ENCODE results near the gene PPP3R1.
"Not testable (repeated sequence)": the region's sequence is repeated elsewhere in the genome, so short reads cannot be mapped to it uniquely, and the experiment has no call there.

The PPP3R1 gene

GRCh38 chr2:68185541-68186164 is 66.7 kb downstream of the PPP3R1 start:
- DNase-seq, result peak; percentile 62

GRCh38 chr2:68182902-68183301 is 69.4 kb downstream of the PPP3R1 start:
- no peak for DNase-seq

GRCh38 chr2:68178954-68179627 is 73.2 kb downstream of the PPP3R1 start:
- DNase-seq, result no peak

- DNase-seq, result no peak
Observed at GRCh38 chr2:68178432-68178831, 73.9 kb downstream of the PPP3R1 start.

- DNase-seq, result no peak
Observed at GRCh38 chr2:68177541-68177940, 74.8 kb downstream of the PPP3R1 start.

- no peak for DNase-seq
Observed at GRCh38 chr2:68176657-68177056, 75.7 kb downstream of the PPP3R1 start.

- not testable (repeated sequence) for DNase-seq
Observed at GRCh38 chr2:68175210-68175609, 77.1 kb downstream of the PPP3R1 start.

- no peak for DNase-seq
Observed at GRCh38 chr2:68172990-68173700, 79.2 kb downstream of the PPP3R1 start.

- no peak for DNase-seq
Observed at GRCh38 chr2:68172521-68172920, 79.8 kb downstream of the PPP3R1 start.

- DNase-seq, result no peak
Observed at GRCh38 chr2:68171684-68172083, 80.6 kb downstream of the PPP3R1 start.

GRCh38 chr2:68171146-68171545 is 81.2 kb downstream of the PPP3R1 start:
- DNase-seq, result no peak

GRCh38 chr2:68169308-68169707 is 83.0 kb downstream of the PPP3R1 start:
- DNase-seq, result no peak

- no peak for DNase-seq
Observed at GRCh38 chr2:68167186-68167585, 85.1 kb downstream of the PPP3R1 start.

- DNase-seq, result no peak
Observed at GRCh38 chr2:68163641-68164040, 88.7 kb downstream of the PPP3R1 start.

- no peak for DNase-seq
Observed at GRCh38 chr2:68158134-68158447, 94.2 kb downstream of the PPP3R1 start.

- DNase-seq, result peak; percentile 96
Observed at GRCh38 chr2:68157402-68158133, 94.8 kb downstream of the PPP3R1 start, which contains the start of gene PNO1. TSS of gene PNO1 (plus strand) at chr2:68157888. CDS start at chr2:68157935, 47 bp downstream.

- DNase-seq, result no peak
Observed at GRCh38 chr2:68157002-68157401, 95.3 kb downstream of the PPP3R1 start.

GRCh38 chr2:68156419-68156818 is 95.9 kb downstream of the PPP3R1 start:
- no peak for DNase-seq

GRCh38 chr2:68155618-68156017 is 96.7 kb downstream of the PPP3R1 start:
- DNase-seq, result no peak

- no peak for DNase-seq
Observed at GRCh38 chr2:68152681-68153347, 99.5 kb downstream of the PPP3R1 start.

- no peak for DNase-seq
Observed at GRCh38 chr2:68151037-68151436, 101.3 kb downstream of the PPP3R1 start.

- DNase-seq, result no peak
Observed at GRCh38 chr2:68141875-68142274, 110.5 kb downstream of the PPP3R1 start.
